KOPT-K1 (cell line): ENCODE data around the gene CLCNKB.
"Not testable (repeated sequence)": the region's sequence is repeated elsewhere in the genome, so short reads cannot be mapped to it uniquely, and the experiment has no call there.

Source experiments
- H3K27ac ChIP-seq: fragments of 200-600 bp; sonication (generic); 2 replicates; pipeline ENCODE4 v1.5.1; 2016; ENCODE audit warnings: antibody characterized with exemption, mild to moderate bottlenecking, low read depth, low read length; ENCODE audit not compliant: poor library complexity, severe bottlenecking
- H3K36me3 ChIP-seq: fragments of 200-600 bp; sonication (generic); 2 replicates; pipeline ENCODE4 v1.5.1; 2017; ENCODE audit warnings: antibody characterized with exemption, mild to moderate bottlenecking, low read length, moderate library complexity; ENCODE audit not compliant: insufficient read depth
- H3K9me3 ChIP-seq: fragments of 200-600 bp; sonication (generic); 2 replicates; pipeline ENCODE4 v1.5.1; 2017; ENCODE audit warnings: antibody characterized with exemption, low read length, mild to moderate bottlenecking; ENCODE audit not compliant: insufficient read depth, poor library complexity, severe bottlenecking

Gene CLCNKB

DNA sequence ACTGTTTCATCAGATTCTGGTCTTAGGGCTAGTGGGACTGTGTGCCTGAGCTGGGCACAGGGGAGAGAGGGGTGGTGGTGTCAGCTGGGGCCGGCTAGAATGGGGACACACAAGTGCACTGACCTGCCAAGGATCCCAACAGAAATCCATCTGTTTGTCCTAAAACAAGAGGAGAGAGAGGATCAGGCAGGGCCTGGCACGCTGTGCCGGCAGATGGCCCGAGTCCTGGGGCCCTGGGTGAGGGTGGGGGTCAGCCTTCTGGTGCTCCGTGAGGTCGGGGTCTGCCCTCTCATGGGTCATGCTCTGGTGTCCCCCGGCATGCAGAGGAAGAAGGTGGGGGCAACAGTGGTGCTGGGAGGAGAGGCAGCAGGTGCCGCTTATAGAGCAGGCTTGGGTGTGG, 3.7 kb upstream of the CLCNKB start:
- H3K27ac ChIP-seq, H3K9me3 ChIP-seq, H3K36me3 ChIP-seq: not testable (repeated sequence)

DNA sequence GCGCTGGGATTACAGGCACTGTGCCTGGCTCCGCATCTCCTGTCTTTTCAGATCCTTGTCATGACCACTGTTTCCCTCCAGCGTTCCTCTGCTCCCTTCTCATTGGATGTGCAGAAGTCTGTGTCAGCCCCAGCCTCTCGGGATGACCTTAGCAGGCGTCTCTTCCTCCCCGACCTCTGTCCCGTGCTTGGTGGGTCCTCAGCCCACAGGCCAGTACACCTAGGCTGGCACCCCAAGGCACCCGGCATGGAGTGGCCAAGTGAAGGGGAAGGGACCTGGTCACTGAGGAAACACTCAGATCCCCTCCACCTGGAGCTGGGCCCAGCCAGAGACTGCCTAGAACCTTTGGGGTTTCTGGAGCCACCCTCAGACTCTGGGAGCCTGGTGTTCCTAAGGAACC, 2.4 kb upstream of the CLCNKB start:
- no peak overlapping the region for H3K27ac ChIP-seq
- no peaks in the 10 kb centered on the region for H3K9me3 ChIP-seq
- no peaks in the 10 kb centered on the region for H3K36me3 ChIP-seq

DNA sequence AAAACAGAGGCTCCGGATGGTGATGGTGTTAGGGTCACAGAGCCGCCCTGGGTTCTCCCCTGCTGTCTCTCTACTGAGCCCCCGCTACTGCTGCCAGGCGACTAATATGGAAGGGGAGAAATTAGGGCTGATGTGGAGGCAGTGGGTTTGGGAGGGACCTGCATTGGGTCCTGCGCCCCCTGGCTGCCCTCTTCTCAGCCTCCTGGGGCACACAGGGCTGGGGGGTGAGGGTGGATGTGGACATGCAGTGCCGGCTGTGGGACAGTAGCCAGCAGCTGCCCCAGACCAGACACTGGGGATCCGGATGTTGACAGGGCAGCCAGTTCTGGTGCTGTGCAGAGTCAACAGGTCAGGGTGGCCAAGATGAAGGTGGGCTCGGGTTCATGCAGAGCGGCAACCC, 1.5 kb upstream of the CLCNKB start:
- Histone ChIP-seq H3K9me3 (no peaks in the 10 kb centered on the region), H3K36me3 (no peaks in the 10 kb centered on the region), H3K27ac (no peak overlapping the region)

DNA sequence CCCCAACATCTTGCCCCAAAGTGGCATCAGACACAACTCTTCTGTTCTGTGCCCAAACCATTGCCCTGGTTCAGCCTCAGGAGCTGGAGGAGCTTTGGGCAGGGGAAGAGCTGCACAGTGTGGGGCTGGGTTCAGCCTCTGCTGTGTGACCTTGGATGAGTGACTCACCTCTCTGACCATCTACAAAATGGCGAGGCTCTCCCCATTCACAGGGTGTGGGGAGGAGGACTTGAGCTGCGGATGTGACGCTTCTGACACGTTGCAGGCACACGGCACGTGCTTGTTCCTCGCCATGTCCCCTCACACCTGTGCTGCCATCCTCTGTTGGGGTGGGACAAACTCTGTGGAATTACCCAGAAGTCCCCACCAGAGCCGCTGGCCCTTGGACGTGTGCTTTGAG, 928 bp upstream of the CLCNKB start:
- H3K27ac ChIP-seq, H3K9me3 ChIP-seq, H3K36me3 ChIP-seq: not testable (repeated sequence)

DNA sequence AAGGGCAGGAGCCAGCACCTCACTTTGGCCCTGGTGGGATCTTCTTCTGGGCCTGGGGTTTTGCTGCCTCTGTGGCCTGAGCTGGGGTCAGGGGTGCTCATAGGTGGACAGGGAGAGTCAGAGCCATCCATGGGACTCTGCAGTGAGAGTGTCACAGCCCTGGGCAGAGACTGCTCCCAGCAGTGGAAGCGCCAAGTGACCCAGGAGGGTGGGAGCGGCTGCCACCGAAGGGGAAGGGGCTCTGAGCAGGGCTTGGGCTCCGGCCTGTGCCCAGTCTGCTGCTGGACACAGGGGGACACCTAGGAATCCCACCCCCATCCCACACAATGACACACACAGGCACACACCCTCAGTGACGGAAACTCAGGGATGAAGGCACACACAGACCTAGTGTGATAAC, 368 bp downstream of the CLCNKB start:
- Histone ChIP-seq H3K27ac (no peak overlapping the region), H3K9me3 (no peaks in the 10 kb centered on the region), H3K36me3 (no peaks in the 10 kb centered on the region)

DNA sequence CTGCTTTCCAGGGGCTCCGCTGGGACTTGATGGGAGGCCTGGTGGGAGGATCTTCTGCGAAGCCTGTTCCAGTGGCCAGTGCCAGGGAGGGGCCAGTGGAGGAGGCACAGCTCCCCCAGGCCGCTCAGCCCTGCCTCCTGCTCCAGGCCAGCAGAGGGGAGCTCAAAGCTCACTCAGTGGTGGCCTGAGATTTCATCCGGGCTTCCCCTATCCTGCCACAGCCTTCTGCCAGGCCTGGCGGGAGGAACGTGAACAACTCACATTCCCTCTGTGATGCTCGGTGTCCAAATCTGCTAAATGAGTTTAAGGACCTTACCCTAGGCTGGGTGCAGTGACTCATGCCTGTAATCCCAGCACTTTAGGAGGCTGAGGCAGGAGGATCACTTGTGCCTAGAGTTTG, 3.3 kb downstream of the CLCNKB start:
- Histone ChIP-seq H3K27ac (no peak overlapping the region), H3K36me3 (no peaks in the 10 kb centered on the region), H3K9me3 (no peaks in the 10 kb centered on the region)

DNA sequence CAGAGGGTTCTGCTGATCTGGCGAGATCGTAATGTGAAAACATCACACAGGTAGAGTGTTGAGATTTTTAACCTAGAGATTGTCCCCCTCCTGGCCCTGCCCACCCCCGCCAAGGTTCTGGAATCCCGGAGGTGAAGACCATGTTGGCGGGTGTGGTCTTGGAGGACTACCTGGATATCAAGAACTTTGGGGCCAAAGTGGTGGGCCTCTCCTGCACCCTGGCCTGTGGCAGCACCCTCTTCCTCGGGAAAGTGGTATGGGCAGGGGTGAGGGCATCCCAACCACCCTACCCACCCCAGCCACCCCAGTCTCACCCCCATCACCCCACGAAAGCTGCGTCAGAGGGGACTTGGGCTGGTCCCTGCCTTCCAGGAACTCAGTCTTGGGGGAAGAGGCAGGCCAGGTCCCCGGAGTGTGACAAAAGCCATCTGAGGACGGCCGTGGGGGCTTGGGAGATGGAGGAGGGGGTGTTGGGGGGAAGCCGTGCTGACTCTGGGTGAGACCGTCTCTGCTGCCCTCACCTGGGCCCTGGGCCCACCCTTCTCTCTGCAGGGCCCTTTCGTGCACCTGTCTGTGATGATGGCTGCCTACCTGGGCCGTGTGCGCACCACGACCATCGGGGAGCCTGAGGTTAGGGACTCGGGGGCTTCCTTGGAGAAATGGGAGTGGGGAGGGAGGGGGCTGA, 4.4 kb downstream of the CLCNKB start:
- Histone ChIP-seq H3K27ac (no peak overlapping the region), H3K9me3 (no peaks in the 10 kb centered on the region), H3K36me3 (no peaks in the 10 kb centered on the region)

DNA sequence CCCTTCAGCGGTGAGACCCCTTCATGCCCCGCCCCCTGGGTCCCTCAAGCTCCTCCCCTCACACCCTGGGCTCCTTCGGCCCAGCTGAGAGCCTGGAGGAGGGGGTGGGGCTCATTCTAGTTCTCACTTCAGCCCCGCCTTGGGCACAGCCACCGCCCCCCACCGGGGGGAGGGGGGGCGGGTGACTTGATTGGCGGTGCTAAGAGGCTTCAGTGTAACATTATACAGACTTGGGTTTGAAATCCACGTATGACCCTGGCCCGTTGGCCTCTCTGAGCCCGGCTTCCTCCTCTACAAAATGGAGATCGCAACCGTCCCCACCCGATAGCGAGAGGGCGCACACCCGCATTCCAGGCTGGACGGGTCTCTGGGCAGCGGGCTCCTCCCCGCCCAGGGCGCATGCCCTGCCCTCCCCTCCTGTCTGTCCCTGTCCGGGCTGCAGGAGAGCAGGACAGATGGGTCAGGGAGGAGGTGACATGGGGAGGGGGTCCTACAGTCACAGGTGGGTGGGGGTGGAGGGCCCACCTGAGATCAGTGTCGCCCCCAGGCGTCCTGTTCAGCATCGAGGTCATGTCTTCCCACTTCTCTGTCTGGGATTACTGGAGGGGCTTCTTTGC, 5.1 kb downstream of the CLCNKB start:
- no peaks in the 10 kb centered on the region for H3K9me3 ChIP-seq
- H3K36me3 ChIP-seq = no peaks in the 10 kb centered on the region
- no peak overlapping the region for H3K27ac ChIP-seq

DNA sequence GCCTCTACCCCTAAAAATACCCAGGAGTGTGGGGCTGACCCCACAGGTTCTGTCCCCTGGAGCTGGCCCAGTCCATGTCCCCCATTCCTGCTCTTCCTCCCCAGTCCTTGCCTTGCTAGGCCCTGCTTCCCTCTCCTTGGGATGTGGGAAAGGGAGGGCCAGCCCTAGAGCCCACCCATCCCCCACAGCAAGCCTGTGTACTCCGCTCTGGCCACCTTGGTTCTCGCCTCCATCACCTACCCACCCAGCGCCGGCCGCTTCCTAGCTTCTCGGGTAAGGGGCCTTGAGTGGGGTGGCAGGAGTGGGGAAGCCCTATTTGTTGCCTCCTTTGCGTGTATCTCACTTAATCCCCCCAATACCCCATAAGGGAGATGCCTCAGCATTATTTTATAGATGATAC, 6.7 kb downstream of the CLCNKB start:
- no peaks in the 10 kb centered on the region for H3K9me3 ChIP-seq
- no peak overlapping the region for H3K27ac ChIP-seq
- no peaks in the 10 kb centered on the region for H3K36me3 ChIP-seq

DNA sequence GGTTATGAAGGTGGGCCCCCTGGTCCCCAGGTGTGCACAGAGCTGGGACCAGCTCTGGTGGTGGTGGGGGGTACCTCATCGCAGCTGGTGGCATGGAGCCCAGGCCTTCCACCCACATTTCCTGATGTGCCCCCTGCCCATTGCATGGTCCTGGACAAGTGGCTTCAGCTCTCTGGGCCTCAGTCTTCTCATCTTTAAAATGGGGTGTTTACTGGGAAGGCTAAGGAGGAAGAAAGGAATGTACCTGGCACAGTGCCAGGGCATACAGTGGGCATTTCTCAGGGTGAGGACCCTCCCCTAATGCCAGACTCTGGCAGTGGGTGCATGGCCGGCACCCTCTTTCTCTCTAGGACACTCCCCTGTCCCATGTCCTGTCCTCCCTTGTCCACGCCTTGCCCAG, 7.5 kb downstream of the CLCNKB start:
- H3K27ac ChIP-seq = no peak overlapping the region
- H3K36me3 ChIP-seq = no peaks in the 10 kb centered on the region
- H3K9me3 ChIP-seq = no peaks in the 10 kb centered on the region

DNA sequence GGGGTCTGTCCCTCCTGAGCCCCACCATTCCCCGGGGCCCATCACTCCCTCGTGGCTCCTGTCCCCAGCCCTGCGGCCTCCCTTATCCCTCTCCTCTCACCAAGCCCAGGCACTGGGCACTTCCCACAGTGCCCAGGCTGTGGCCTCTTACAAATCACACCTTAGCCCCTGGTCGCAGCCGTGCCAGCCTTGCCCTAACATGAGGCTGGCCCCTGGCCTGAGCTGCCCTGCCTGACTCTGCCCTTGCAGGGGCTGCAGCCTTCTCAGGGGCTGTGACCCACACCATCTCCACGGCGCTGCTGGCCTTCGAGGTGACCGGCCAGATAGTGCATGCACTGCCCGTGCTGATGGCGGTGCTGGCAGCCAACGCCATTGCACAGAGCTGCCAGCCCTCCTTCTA, 8.4 kb downstream of the CLCNKB start:
- H3K27ac ChIP-seq, H3K36me3 ChIP-seq, H3K9me3 ChIP-seq: not testable (repeated sequence)

DNA sequence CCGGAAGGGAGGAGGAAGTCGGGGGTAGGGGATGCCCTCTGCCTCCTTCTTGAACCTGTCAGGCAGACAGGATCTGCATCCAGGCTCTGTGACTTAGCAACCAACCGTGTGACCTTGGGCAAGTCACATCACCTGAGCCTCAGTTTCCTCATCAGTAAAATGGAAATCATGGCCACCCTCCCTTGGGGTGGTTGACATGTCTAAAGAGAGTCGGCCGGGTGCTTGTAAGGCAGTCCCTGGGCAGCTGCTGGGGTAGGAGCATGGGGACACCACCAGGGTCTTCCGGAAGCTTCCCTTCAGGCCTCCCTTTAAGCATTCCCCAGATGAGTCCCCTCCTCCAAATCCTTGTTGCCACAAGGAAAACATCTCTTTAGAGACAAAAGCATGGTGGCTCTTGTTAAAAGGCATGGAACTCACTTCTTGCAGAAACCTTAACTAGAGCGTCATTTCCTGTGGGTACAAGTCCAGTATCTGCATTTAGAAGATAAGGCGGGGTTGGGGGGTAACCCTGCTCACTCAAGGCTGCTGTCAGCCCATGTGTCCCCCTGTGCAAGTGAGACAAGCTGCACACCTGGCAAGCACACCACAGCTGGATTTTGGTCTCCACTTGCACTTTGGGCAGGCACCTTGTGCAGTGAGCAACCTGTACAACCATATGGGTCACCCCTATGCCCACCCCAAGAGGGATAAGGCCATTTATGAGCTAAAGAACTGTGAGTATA, 10.4 kb downstream of the CLCNKB start:
- H3K9me3 ChIP-seq = no peaks in the 10 kb centered on the region
- H3K27ac ChIP-seq = no peak overlapping the region
- no peaks in the 10 kb centered on the region for H3K36me3 ChIP-seq

DNA sequence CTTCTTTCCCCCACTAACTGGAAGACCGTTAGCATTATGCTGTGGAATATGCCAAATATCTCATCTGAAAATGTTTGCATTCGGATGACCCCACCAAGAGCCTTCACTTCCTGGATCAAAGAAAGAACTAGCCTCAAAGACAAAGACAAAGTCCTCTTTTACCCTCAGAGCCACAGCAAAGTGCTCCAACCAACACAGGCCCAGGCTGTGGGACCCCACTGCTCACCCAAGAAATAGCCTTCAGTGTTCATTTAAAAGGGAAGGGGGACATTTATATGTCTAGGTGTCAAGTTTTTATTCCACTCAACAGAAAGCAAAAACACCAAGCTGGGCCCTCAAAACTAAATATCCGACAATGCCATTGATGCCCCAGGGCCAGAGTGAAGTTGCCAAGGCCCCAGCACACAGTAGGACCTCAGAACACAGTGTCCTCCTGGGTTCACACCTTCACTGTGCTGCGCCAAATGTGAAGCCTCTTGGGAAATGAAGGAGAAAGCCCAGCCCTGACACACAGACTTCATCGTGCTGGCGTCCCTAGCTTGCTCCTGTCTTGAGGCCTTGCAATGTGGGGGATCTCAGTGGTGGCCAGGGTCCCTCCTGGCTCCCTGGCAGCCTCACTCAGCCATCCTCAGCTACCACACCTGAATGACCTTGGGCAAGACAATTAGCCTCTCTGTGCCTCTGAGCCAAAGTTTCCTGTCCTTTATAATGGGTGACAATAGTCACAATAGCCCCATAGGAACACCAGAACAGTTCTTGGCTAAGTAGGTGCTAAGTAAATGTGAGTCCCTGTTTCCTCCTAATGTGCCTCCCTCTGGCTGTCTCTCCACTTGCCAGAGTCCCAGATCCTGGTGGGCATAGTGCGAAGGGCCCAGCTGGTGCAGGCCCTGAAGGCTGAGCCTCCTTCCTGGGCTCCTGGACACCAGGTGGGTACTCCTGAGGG, 11.3 kb downstream of the CLCNKB start:
- H3K36me3 ChIP-seq = no peaks in the 10 kb centered on the region
- no peak overlapping the region for H3K27ac ChIP-seq
- no peaks in the 10 kb centered on the region for H3K9me3 ChIP-seq

DNA sequence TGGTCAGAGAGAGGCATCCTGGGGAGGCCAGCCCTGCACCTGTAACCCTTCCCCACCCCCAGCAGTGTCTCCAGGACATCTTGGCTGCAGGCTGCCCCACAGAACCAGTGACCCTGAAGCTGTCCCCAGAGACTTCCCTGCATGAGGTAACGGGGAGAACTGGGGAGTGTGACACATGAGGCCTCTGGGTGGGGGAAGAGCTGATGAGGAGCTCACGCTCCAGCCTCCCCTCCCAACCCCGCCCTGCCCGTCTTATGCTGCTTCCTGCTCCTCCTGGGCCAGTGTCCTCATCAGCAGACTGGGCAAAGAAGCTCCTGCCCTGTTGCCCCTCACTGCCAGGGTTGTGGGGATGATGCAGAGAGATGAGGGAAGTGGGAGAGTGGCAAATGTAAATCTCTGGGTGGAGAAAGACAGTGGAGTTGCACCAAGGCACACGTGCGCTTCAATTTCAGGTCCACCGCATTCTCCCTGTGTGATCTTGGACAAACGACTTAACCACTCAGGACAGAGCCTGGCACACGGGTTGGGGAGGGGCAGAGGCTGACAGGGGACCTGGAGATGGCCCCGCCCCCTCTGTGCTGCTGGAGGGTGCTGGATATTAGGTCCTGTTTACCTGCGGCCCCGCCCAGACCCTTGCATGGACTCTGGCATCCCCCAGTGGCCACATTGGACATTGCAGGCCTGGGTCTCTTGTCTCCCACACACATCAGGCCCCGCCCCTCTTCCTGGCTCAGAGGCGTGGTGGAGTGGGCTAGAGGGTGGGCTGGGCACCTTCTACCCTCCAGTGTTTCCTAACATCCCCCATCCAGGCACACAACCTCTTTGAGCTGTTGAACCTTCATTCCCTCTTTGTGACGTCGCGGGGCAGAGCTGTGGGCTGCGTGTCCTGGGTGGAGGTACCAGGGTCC, 12.3 kb downstream of the CLCNKB start:
- no peaks in the 10 kb centered on the region for H3K9me3 ChIP-seq
- H3K27ac ChIP-seq = no peak overlapping the region
- H3K36me3 ChIP-seq = no peaks in the 10 kb centered on the region
